PFSK-1 (cell line): ENCODE measurements around the gene PHOSPHO1.

Experiments used
- FOXP2 ChIP-seq: optimal IDR thresholded peaks from 2 replicates; pipeline ENCODE3; 2011; ENCODE audit warnings: borderline replicate concordance, control low read depth, inconsistent platforms; ENCODE audit not compliant: insufficient read depth; ENCODE audit errors: extremely low read length, extremely low read depth
- POLR2AphosphoS5 ChIP-seq: IDR thresholded peaks from 2 replicates; pipeline ENCODE4 v1.6.1; 2012; ENCODE audit warnings: low read depth, mild to moderate bottlenecking, control low read depth, low read length, moderate library complexity
- SIN3A ChIP-seq: IDR thresholded peaks from 2 replicates; pipeline ENCODE4 v1.6.1; 2012; ENCODE audit warnings: mild to moderate bottlenecking, low read length, moderate library complexity, borderline replicate concordance; ENCODE audit not compliant: insufficient read depth
- TAF1 ChIP-seq: IDR thresholded peaks from 2 replicates; pipeline ENCODE4 v1.6.1; 2012; ENCODE audit warnings: low read length, control low read depth, borderline replicate concordance; ENCODE audit not compliant: insufficient read depth
- TF ChIP-seq, protein P1 (sequence below), 2 experiments: IDR thresholded peaks; 2 replicates each; pipeline versions ENCODE4 v1.6.1 to v1.8.0; 2011 to 2012; ENCODE audit warnings: low read depth in 2 of 2, low read length in 2 of 2, control low read depth in 1 of 2, inconsistent platforms in 1 of 2, mild to moderate bottlenecking in 1 of 2, moderate library complexity in 1 of 2; ENCODE audit not compliant: insufficient read depth in 1 of 2

The PHOSPHO1 gene

DNA sequence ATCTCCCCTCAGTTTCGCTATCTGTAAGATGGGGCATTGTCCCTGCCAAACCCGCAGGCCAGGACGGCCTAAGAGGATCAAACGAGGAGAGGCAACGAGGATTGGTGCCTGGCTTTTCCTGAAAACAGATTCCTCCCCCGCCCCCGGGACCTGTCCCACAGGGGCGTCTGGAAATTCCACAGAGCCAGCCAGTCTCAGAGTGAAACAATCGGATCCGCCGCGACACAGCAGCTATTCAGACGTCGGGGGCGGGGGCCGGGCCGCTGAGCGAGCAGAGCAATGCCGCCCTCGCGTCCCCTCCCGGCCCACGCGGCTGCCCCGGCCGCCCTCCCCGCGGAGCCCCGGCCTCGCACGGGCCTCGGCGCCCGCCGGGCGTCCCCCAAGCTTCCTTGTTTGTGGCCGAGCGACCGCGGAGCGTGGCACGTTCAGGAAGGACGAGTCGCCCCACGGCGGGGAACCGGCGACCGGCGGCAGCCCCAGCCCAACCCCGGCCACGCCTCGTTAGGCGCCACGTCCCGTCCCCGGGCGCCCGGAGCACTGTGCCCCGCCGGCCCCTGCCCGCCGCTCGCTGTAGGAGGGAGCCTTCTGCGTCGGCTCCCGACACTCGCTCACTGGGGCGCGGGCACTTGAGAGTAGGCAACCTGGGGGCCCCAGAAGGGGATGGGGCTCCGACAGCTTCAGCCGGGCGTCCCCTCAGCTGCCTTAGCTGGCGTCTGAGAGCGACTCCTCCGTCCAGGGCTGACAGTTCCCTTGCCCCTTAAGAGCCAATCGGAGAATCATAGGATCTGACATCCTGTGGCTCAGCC, 29.6 kb upstream of the PHOSPHO1 start:
- TF ChIP-seq FOXP2 (no peak), SIN3A (no peak), POLR2AphosphoS5 (no peak; the same call in 1 of the 2 replicates), TAF1 (no peak)
- TF ChIP-seq, protein P1, sequence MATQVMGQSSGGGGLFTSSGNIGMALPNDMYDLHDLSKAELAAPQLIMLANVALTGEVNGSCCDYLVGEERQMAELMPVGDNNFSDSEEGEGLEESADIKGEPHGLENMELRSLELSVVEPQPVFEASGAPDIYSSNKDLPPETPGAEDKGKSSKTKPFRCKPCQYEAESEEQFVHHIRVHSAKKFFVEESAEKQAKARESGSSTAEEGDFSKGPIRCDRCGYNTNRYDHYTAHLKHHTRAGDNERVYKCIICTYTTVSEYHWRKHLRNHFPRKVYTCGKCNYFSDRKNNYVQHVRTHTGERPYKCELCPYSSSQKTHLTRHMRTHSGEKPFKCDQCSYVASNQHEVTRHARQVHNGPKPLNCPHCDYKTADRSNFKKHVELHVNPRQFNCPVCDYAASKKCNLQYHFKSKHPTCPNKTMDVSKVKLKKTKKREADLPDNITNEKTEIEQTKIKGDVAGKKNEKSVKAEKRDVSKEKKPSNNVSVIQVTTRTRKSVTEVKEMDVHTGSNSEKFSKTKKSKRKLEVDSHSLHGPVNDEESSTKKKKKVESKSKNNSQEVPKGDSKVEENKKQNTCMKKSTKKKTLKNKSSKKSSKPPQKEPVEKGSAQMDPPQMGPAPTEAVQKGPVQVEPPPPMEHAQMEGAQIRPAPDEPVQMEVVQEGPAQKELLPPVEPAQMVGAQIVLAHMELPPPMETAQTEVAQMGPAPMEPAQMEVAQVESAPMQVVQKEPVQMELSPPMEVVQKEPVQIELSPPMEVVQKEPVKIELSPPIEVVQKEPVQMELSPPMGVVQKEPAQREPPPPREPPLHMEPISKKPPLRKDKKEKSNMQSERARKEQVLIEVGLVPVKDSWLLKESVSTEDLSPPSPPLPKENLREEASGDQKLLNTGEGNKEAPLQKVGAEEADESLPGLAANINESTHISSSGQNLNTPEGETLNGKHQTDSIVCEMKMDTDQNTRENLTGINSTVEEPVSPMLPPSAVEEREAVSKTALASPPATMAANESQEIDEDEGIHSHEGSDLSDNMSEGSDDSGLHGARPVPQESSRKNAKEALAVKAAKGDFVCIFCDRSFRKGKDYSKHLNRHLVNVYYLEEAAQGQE (IDR thresholded peaks at IDR 0.05; ENCODE audit: insufficient read depth in 1 of 2, low read depth in 2 of 2, low read length in 2 of 2): no peak; a peak in 1 of 4 replicates

DNA sequence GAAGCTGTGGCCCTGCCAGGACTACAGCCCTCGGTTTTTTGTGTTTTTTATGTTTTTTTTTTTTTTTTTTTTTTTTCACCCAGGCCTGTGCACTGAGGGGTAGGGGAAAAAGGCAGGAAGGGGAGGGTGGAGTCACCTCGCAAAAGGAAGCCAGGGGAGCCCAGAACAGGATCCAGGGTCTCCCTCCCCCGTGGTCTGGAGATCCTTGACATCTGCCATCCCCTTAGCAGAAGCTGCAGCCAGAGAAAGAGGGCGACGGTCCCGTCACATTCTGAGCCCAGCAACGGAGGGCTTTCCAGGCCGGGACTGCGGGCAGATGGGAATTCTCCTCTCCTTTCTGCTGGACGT, 29.1 kb upstream of the PHOSPHO1 start:
- no peak for TF ChIP-seq FOXP2
- TF ChIP-seq SIN3A: no peak
- TF ChIP-seq POLR2AphosphoS5: no peak
- TF ChIP-seq, protein P1 (IDR thresholded peaks at IDR 0.05; ENCODE audit: insufficient read depth in 1 of 2, low read depth in 2 of 2, low read length in 2 of 2): no peak
- no peak for TF ChIP-seq TAF1

DNA sequence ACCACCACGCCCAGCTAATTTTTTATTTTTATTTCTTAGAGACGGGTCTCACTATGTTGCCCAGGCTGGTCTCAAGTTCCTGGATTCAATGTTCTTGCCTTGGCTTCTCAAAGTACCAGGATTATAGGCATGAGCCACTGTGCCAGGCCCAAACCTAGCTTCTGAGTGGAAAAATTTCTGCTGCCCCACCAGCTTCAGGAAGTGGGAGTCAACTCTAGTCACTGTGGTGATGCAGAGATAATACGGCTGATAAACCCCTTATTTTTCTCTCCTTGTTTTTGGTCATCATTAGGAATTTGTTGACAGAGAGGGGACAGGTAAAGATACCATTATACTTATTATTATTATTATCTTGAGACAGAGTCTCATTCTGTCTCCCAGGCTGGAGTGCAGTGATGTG, 27.8 kb upstream of the PHOSPHO1 start:
- no peak for TF ChIP-seq FOXP2

DNA sequence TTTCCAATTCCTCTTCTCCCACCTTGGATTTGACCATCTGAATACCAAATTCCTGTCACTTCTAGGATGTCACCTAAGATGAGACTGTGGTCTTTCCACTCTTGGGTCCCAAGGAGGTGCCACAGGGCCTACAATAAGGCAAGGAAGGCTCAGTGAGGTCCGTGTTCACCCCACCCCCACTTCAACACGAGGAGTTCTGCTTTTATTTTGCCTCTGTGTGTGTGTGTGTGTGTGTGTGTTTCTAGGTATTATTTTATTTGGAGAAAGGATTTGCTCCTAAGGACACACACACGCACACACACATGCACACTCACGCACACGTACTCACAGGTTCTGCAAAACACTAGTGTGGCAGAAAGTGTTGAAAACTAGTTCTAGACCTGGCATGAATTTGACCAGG, 24.5 kb upstream of the PHOSPHO1 start:
- TF ChIP-seq, protein P1 (IDR thresholded peaks at IDR 0.05; ENCODE audit: insufficient read depth in 1 of 2, low read depth in 2 of 2, low read length in 2 of 2): no peak
- TF ChIP-seq FOXP2 (no peak), SIN3A (no peak), TAF1 (no peak), POLR2AphosphoS5 (no peak)

DNA sequence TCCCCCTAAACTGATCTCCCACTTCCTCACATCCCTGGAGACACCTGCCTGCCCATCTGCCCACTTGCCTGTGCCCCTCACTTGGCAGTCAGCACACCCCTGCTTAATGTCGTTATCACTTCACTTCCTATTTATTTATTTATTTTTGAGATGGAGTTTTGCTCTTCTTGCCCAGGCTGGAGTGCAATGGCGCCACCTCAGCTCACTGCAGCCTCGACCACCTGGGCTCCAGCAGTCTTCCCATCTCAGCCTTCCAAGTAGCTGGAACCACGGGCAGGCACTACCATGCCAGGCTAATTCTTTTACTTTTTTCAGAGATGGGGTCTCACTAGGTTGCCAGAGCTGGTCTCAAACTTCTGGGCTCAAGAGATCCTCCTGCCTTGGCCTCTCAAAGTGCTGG, 23.5 kb upstream of the PHOSPHO1 start:
- TF ChIP-seq POLR2AphosphoS5: no peak
- no peak for TF ChIP-seq TAF1
- TF ChIP-seq, protein P1 (IDR thresholded peaks at IDR 0.05; ENCODE audit: insufficient read depth in 1 of 2, low read depth in 2 of 2, low read length in 2 of 2): no peak
- no peak for TF ChIP-seq SIN3A
- no peak for TF ChIP-seq FOXP2
